Smooth muscle cell of the brain vasculature (primary cell): ENCODE results near the gene HYAL2.

ENCODE experiments used
- DNase-seq: peaks from one replicate; pipeline ENCODE4 v3.0.0-alpha.2; 2012; ENCODE audit warnings: low read depth, low spot score

Gene HYAL2

DNA sequence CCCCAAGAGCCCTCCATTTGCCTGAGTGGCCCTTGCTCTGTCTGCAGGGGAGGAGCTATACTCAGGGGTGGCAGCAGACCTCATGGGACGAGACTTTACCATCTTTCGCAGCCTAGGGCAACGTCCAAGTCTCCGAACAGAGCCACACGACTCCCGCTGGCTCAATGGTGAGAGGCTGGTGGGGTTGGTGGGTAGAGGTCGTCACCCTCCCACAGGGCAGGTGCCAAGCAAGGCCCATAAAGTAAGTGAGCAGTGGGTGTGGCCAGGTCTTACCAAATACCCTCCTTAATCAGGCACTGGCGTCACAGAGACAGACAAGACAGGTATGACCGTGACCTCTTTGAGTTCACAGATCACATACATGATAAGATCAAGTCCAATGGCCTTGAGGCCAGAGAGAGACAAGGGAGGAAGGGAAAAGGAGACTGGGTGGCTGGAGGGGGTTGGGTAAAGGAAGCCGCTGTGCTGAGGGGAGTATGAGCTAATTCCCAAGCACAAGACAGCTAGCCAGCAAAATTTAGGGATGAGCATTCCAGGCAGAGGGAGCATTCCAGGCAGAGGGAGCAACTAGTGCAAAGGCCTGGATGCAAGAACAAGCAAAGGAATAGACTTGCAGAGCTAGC is 51.1 kb downstream of the HYAL2 start:
- no peak for DNase-seq

DNA sequence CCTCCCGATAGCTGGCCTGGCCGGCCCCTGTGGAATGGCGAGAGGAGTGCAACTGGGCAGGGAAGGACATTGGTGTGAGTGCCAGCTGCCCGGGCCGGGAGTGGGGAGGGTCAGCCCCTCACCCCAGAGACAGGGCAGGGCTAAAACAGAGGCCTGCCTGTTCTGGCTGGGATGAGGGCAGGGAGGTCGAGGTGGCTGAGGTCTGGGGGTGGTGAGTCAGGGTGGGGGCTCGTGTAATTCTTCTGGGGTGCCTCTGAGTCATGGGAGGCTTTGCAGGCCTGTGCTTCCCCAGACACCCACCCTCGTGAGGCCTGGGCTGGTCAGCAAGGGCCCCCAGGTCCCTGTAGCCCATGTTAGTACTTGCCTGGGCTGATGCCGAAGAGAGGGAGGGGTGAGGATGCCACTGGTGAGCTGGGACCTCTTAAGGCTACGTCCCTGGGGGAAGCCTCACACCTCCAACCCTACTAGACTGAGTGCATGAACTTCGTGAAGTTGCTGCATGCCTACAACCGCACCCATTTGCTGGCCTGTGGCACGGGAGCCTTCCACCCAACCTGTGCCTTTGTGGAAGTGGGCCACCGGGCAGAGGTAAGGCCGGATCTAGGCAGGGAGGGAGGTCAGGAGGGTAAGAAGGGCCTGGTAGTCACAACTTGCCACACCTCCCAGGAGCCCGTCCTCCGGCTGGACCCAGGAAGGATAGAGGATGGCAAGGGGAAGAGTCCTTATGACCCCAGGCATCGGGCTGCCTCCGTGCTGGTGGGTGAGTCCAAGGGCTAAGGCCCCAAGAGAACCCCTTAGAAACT is 51.9 kb downstream of the HYAL2 start:
- no peak for DNase-seq

DNA sequence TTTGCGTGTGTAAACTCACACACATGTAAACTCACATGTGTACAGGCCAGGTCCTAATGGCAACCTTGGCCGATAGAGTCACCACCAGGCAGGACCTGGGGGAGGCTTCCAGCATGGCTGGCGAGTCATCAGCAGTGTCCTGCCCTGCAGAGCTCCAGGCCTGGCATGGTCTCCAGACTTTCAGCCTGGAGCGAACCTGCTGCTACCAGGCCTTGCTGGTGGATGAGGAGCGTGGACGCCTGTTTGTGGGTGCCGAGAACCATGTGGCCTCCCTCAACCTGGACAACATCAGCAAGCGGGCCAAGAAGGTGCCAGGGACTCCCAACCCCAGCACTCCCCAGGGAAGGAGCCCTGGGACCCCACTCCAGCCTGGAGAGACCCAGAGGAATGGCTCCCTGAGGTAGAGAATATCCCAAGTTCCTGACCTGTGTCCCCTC is 52.5 kb downstream of the HYAL2 start:
- no peak for DNase-seq

DNA sequence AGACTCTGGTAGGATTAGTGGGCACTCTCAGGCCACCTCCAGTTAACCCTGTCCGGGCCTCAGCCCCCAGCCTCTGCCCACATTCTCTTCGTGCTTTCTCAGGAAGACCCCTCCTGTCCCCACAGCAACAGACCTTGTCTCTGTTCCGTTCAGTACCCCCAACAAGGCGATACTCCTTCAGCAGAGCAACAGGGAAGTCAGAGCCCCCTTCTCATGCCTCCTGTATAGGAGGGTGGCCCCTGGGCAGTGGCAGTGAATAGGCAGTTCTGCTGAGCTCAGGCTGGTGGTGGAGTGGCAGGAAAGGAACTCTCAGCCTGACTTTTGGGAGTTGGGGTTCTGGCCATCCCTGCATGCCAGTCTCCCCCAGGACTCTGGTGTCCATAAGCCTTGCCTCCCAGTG is 53.1 kb downstream of the HYAL2 start:
- DNase-seq: no peak

DNA sequence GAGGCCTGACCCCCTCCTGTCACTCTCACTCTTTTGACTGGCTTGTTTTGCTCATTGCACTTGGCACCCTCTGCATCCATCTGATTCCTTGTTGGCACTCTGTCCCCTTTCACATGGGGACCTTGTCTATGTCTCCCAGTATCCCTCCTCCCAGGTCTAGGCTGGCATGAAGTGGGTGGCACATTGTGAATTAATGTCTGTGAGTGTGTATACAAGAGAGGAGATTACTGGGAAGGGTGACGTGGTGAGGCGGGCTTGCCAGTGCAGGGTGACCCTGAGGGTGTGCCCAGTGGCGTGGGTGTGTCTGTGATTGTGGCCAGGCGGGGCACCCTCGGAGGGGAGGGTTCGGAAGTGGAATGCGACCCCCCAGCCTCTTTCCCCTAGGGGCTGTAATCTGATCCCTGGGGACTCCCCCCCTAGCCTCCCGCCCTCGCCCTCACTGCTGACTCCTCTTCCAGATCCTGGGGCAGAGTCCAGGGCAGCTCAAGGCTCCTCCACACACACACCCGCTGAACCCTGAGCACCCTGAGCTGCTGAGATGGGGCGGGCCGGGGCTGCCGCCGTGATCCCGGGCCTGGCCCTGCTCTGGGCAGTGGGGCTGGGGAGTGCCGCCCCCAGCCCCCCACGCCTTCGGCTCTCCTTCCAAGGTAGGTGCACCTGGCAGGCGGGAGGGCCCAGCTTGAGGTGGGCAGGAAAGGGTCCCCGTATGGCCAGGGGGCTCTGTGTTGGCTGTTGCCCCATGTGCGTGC is 53.7 kb downstream of the HYAL2 start, which contains the start of gene SEMA3B:
Gene SEMA3B (plus strand): TSS at position 445 of the 749 bp plus-strand sequence. CDS start 94 bp downstream, at position 539.
- DNase-seq: no peak

DNA sequence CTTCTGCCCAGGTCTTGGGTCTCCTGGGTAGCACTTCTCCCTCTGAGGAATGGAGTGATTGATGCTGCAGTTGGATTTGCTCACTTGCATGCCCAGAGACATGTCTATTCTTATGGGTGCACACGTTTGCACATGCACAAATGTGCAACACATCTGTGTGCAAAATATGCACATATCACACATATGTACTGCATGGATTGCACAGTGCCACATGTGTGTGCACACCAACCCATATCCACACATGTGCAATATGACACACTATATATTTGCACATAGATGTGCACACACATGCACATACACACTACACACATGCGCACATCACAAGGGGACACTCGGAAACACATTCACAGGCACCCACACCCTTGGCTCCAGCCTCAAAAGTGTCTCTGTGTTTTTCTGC is 54.3 kb downstream of the HYAL2 start:
- DNase-seq: no peak
